Stomach (tissue), 9 donors: Measurements from ENCODE around the gene ZNF263. TPM values are rescaled to one million over a fixed set of nuclear protein-coding genes. Genes with fewer than 3 reads are reported as not detected.

Experiments
- DNase-seq, 2 donors: peaks; one replicate each; pipeline versions ENCODE4 v3.0.0 to v3.0.0-alpha.2; 2013 to 2019
- H3K27ac ChIP-seq, 5 donors: fragments of 200-600 bp in 4 of 5; sonication (generic) in 4 of 5; one replicate each; pipeline ENCODE4 v1.5.1; 2013 to 2019; ENCODE audit warnings: mild to moderate bottlenecking in 1 of 5, moderate library complexity in 1 of 5
- H3K27me3 ChIP-seq, 3 donors: fragments of 200-600 bp; sonication (generic); one replicate each; pipeline ENCODE4 v1.5.1; 2017 to 2019; ENCODE audit warnings: mixed run types in 1 of 3
- H3K36me3 ChIP-seq, 4 donors: fragments of 200-600 bp; sonication (generic); 1 replicate in 3 of 4; 2 replicates in 1 of 4; pipeline ENCODE4 v1.5.1; 2016 to 2019
- H3K4me1 ChIP-seq, 4 donors: fragments of 200-600 bp; sonication (generic); one replicate each; pipeline ENCODE4 v1.5.1; 2016 to 2019
- H3K4me3 ChIP-seq, 4 donors: fragments of 200-600 bp; sonication (generic) in 3 of 4; one replicate each; pipeline ENCODE4 v1.5.1; 2016 to 2019; ENCODE audit warnings: mild to moderate bottlenecking in 1 of 4
- H3K9me3 ChIP-seq, 4 donors: fragments of 200-600 bp; sonication (generic); one replicate each; pipeline ENCODE4 v1.5.1; 2016 to 2019
- EP300 ChIP-seq: sonication (generic); formaldehyde crosslinking; IDR thresholded peaks from one replicate; pipeline ENCODE4 v1.6.1; 2017; ENCODE audit warnings: antibody characterized with exemption
- POLR2A ChIP-seq, 4 donors: fragments of 450-650 bp; IDR thresholded peaks; one replicate each; pipeline ENCODE4 v1.6.1; 2016; ENCODE audit warnings: antibody characterized with exemption in 4 of 4, control low read depth in 2 of 4, mild to moderate bottlenecking in 1 of 4, moderate library complexity in 1 of 4
- POLR2AphosphoS5 ChIP-seq, 3 donors: sonication (generic); formaldehyde crosslinking; IDR thresholded peaks; one replicate each; pipeline ENCODE4 v1.6.1; 2016; ENCODE audit warnings: antibody characterized with exemption in 3 of 3
- WGBS, 5 donors: extraction: QIAGEN DNeasy Blood & Tissue Kit in 3 of 5; methylation state at CpG; one replicate each; pipeline versions ENCODE4 v1.1.5 to v1.1.7; 2013 to 2018; 5-methylcytosine and 5-hydroxymethylcytosine counted together
- intact Hi-C: fragments of 100-400 bp; cut with DNase I; formaldehyde crosslinking; loops from one replicate; pipeline ENCODE4 v1.15.1; 2023; ENCODE audit warnings: low total_unique reads
- polyA plus RNA-seq, 3 donors: library from polyadenylated mRNA; stranded (reverse); fragments of 200-250 nt; gene quantifications; one replicate each; pipeline ENCODE4 v1.2.3, GENCODE V29; 2013
- total RNA-seq, 5 donors: library from RNA; depleted of rRNA; stranded (reverse); fragments of >200 nt; gene quantifications; one replicate each; pipeline versions ENCODE4 v1.1.0 to v1.2.3, GENCODE V29; 2014 to 2016
- TF ChIP-seq, protein P1 (sequence below), 7 experiments: fragments of 450-650 bp in 4 of 7; fragments of 200-600 bp in 3 of 7; sonication (generic) in 3 of 7; IDR thresholded peaks; one replicate each; pipeline ENCODE4 v1.5.1; 2016 to 2019; ENCODE audit warnings: antibody characterized with exemption in 7 of 7, control low read depth in 2 of 7, mild to moderate bottlenecking in 1 of 7
- donor health status: healthy with polysubstance abuse.
- donor health status: Bipolar disorder and iron deficiency.
- donor health status: healthy.

The ZNF263 gene
- total and polyA plus RNA-seq, 8 donors = 10.8 to 67.0 (median 30.8) TPM

DNA sequence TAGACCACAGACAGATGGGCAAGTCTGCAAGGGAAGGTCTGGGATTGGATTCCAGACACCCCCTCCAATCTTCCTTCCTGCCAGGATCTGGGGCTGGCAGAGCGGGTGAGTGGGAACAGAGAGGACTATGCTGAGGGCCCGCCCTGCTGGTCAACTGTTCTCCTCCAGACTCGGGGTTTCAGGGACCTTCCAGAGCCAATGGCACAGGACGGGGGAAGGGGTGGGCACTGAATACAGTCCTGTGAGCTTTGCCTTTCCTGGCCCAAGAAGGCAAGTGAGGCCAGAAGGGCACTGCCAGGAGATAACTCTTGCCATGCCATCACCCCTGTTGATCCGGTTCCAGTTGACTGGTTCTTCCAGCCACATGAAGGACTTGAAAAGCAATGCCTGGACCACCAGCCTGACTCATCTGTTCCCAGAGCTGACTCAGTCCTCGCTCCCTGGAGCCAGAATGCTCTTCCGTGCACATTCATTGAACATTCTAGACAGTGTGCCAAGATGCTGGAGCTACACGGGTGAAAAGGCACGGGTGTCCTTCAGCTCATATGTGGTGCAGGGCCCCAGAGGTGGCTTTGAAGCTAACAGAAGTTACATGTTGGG, 26.3 kb upstream of the ZNF263 start:
- no peak for TF ChIP-seq EP300
- TF ChIP-seq POLR2A (IDR thresholded peaks at IDR 0.05) = no peak
- TF ChIP-seq, protein P1, sequence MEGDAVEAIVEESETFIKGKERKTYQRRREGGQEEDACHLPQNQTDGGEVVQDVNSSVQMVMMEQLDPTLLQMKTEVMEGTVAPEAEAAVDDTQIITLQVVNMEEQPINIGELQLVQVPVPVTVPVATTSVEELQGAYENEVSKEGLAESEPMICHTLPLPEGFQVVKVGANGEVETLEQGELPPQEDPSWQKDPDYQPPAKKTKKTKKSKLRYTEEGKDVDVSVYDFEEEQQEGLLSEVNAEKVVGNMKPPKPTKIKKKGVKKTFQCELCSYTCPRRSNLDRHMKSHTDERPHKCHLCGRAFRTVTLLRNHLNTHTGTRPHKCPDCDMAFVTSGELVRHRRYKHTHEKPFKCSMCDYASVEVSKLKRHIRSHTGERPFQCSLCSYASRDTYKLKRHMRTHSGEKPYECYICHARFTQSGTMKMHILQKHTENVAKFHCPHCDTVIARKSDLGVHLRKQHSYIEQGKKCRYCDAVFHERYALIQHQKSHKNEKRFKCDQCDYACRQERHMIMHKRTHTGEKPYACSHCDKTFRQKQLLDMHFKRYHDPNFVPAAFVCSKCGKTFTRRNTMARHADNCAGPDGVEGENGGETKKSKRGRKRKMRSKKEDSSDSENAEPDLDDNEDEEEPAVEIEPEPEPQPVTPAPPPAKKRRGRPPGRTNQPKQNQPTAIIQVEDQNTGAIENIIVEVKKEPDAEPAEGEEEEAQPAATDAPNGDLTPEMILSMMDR (IDR thresholded peaks at IDR 0.05) = no peak
- no peak for TF ChIP-seq POLR2AphosphoS5 (IDR thresholded peaks at IDR 0.05)
- no peaks in the 10 kb centered on the region for H3K9me3 ChIP-seq

GRCh38 chr16:3259836-3260235, 23.5 kb upstream of the ZNF263 start:
- DNase-seq = no peak
- Histone ChIP-seq H3K9me3 (no peaks in the 10 kb centered on the region), H3K27me3 (peaks cover 0 to 26% (median 0%) of the 10 kb centered on the region in 3 donors), H3K36me3 (no peaks in the 10 kb centered on the region), H3K27ac (peak overlapping the region in 2 of 5 donors; percentile 70 to 76), H3K4me1 (peaks cover 2 to 15% (median 5%) of the 10 kb centered on the region in 4 donors), H3K4me3 (no peak overlapping the region)
- intact Hi-C loops = no loop called here
- TF ChIP-seq, protein P1 (IDR thresholded peaks at IDR 0.05) = no peak
- TF ChIP-seq POLR2A (IDR thresholded peaks at IDR 0.05) (no peak), EP300 (no peak), POLR2AphosphoS5 (IDR thresholded peaks at IDR 0.05) (no peak)
- 83 to 88% (median 84%) methylated on average over 8 of the region's 8 CpGs for WGBS, 5 donors

More for the DNA sequence above, 26.3 kb upstream of the ZNF263 start:
- Histone ChIP-seq H3K27me3 (peaks cover 0 to 39% (median 0%) of the 10 kb centered on the region in 3 donors), H3K4me1 (no peaks in the 10 kb centered on the region), H3K27ac (peak overlapping the region in 1 of 5 donors; percentile 70), H3K36me3 (no peaks in the 10 kb centered on the region), H3K4me3 (peak overlapping the region in 1 of 4 donors; percentile 35)
- intact Hi-C loops = no loop called here
- 78 to 85% (median 79%) methylated on average over 7 to 9 of the region's 9 CpGs for WGBS, 5 donors
- no peak for DNase-seq

GRCh38 chr16:3262517-3262916, 20.8 kb upstream of the ZNF263 start:
- no peak for DNase-seq
- H3K27ac ChIP-seq = peak overlapping the region in 3 of 5 donors; percentile 98 to 100 (median 99)
- WGBS, 5 donors = 86 to 94% (median 89%) methylated on average over 4 of the region's 4 CpGs
- intact Hi-C loops = no loop called here
- H3K9me3 ChIP-seq = peaks cover 0 to 4% (median 0%) of the 10 kb centered on the region in 4 donors
- peaks cover 0 to 7% (median 0%) of the 10 kb centered on the region in 3 donors for H3K27me3 ChIP-seq
- peaks cover 4 to 37% (median 22%) of the 10 kb centered on the region in 4 donors for H3K4me1 ChIP-seq
- TF ChIP-seq, protein P1 (IDR thresholded peaks at IDR 0.05) = no peak
- TF ChIP-seq POLR2AphosphoS5 (IDR thresholded peaks at IDR 0.05) (no peak), EP300 (no peak), POLR2A (IDR thresholded peaks at IDR 0.05) (no peak)
- H3K36me3 ChIP-seq = peaks cover 0 to 21% (median 13%) of the 10 kb centered on the region in 4 donors
- H3K4me3 ChIP-seq = no peak overlapping the region

DNA sequence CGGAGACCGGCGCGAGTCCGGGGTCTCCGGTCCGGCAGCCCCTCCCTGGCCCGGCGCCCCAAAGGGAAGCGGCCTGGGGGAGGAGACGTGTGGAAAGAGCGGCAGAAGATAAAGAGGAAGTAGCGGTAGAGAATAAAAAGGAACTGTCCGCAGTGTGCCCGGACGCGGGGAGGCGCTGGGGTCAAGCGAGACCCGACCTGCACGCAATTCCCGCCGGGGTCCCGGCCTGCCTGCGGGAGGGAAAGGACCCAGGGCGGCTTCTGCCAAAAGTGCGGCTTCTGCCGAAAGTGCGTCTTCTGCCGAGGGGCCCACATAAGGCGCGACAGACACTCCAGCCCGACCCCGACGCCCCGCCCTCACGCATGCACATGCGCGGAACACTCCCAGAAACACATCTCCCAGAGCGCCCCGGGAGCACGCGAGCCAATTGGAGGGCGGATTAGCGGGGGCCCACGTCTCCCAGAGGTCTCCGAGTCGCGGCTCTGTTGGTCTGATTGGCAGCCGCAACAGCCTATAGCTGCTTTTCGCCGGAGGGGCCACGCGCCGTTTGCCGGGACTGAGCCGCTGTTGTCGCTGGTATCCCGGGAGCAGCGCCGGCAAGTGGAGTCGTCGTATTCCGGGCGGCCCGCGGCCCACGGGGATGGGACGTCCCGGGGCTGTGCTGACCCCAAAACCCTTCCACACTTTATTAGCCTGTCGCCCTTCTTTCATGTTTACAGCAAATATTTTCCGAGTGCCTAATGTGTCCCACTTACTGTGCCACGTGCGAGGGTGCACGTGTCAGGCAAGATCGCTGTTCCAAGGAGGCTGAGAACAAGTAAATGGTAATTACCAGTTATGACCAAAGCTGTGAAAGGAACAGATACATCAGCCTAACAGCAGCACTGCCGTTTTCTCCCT, 18.9 kb upstream of the ZNF263 start:
- Histone ChIP-seq H3K27me3 (no peaks in the 10 kb centered on the region), H3K4me1 (peaks cover 4 to 37% (median 22%) of the 10 kb centered on the region in 4 donors), H3K36me3 (peaks cover 0 to 37% (median 28%) of the 10 kb centered on the region in 4 donors), H3K4me3 (peak overlapping the region; percentile 60 to 82 (median 72)), H3K9me3 (peaks cover 0 to 4% (median 0%) of the 10 kb centered on the region in 4 donors), H3K27ac (peak overlapping the region; percentile 94 to 100 (median 98))
- TF ChIP-seq EP300 (no peak), POLR2A (IDR thresholded peaks at IDR 0.05) (peak in 1 of 4 donors; percentile 41), POLR2AphosphoS5 (IDR thresholded peaks at IDR 0.05) (peak; percentile 80 to 93 (median 82))
- TF ChIP-seq, protein P1 (IDR thresholded peaks at IDR 0.05) = peak in 1 of 7 experiments; percentile 29
- intact Hi-C loops = no loop called here
- 1 to 4% (median 1%) methylated on average over 48 to 77 of the region's 77 CpGs for WGBS, 5 donors
- peak; percentile 95 to 99 for DNase-seq
